ENCODE measurements around the gene PPP2R2C.

The PPP2R2C gene

GRCh38 chr4:6451309-6451708 is 21.1 kb downstream of the PPP2R2C start:
- H3K9me3 ChIP-seq (ENCODE audit: control insufficient read depth, insufficient read depth, low read depth, low read length), result no peaks in the 10 kb centered on the region
- POLR2A ChIA-PET, result no interaction called here
- CTCF ChIA-PET, result no interaction called here
- H3K4me3 ChIP-seq (ENCODE audit: low read depth, low read length), result no peak overlapping the region
- no peaks in the 10 kb centered on the region for H3K36me3 ChIP-seq (ENCODE audit: control insufficient read depth in 2 of 2, insufficient read depth in 1 of 2, low read length in 2 of 2)
- H3K27ac ChIP-seq (ENCODE audit: extremely low read depth, low read depth, low read length), result no peak overlapping the region
- no peak for TF ChIP-seq ZNF433 (tag by site-specific recombination; IDR thresholded peaks at IDR 0.05; ENCODE audit: low read depth)
- TF ChIP-seq ZNF677 (tag by site-specific recombination; IDR thresholded peaks at IDR 0.05), result no peak
- TF ChIP-seq KLF16 (tag by site-specific recombination; IDR thresholded peaks at IDR 0.05), result no peak
- no peak for TF ChIP-seq SP7 (tag by site-specific recombination; IDR thresholded peaks at IDR 0.05)
- no peak for TF ChIP-seq ZSCAN16 (tag by site-specific recombination; IDR thresholded peaks at IDR 0.05)
- no peak for TF ChIP-seq ZNF16 (tag by site-specific recombination; IDR thresholded peaks at IDR 0.05; ENCODE audit: low read depth)
- no peak for TF ChIP-seq ZNF335 (tag by site-specific recombination; conservative IDR thresholded peaks at IDR 0.05)
- no peak for TF ChIP-seq SP3 (tag by site-specific recombination; IDR thresholded peaks at IDR 0.05)
- no peak for TF ChIP-seq ZNF658 (tag by site-specific recombination; IDR thresholded peaks at IDR 0.05)
- TF ChIP-seq ZNF341 (tag by site-specific recombination; IDR thresholded peaks at IDR 0.05; ENCODE audit: low read depth), result no peak
- TF ChIP-seq ZNF426 (tag by site-specific recombination; IDR thresholded peaks at IDR 0.05), result no peak
- TF ChIP-seq HOXA7 (CRISPR knock-in tag; IDR thresholded peaks at IDR 0.05; ENCODE audit: borderline replicate concordance), result no peak
- no peaks in the 10 kb centered on the region for H3K4me1 ChIP-seq (ENCODE audit: control insufficient read depth, insufficient read depth, low read length)

DNA sequence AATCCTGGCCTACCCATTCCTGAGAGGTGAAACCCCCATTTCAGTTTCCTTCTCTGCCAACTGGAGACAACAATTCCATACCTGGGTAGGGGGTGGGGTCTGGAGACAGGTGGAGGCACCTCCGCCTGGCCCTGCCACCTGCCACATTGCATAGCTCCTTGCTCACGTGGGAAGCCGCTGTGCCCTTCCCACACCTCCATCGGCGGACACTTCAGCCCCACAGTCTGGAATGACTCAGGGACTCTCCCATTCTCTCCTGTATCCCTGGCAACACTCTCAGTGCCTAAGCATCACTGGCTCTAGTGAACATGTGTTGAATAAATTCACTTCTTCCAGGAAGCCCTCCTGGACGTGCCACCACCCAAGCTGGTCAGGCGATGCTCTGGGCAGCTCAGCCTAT is 21.7 kb downstream of the PPP2R2C start:
- ChIA-PET POLR2A (no interaction called here), CTCF (no interaction called here)
- TF ChIP-seq ZNF600 (tag by site-specific recombination; IDR thresholded peaks at IDR 0.05), result no peak
- no peak for TF ChIP-seq ZNF501 (tag by site-specific recombination; IDR thresholded peaks at IDR 0.05)
- TF ChIP-seq ZNF561 (tag by site-specific recombination; IDR thresholded peaks at IDR 0.05; ENCODE audit: borderline replicate concordance), result no peak
- no peak for TF ChIP-seq ZNF677 (tag by site-specific recombination; IDR thresholded peaks at IDR 0.05)
- TF ChIP-seq ZNF10 (tag by site-specific recombination; IDR thresholded peaks at IDR 0.05), result no peak
- TF ChIP-seq ZBTB21 (tag by site-specific recombination; IDR thresholded peaks at IDR 0.05), result no peak
- no peak for TF ChIP-seq ZNF488 (tag by site-specific recombination; IDR thresholded peaks at IDR 0.05)
- no peak for TF ChIP-seq MEIS1 (CRISPR knock-in tag; IDR thresholded peaks at IDR 0.05; ENCODE audit: borderline replicate concordance)
- TF ChIP-seq ZNF292 (tag by site-specific recombination; IDR thresholded peaks at IDR 0.05; ENCODE audit: borderline replicate concordance, low read depth), result no peak
- no peak for TF ChIP-seq ZSCAN16 (tag by site-specific recombination; IDR thresholded peaks at IDR 0.05)
- no peak for TF ChIP-seq ZNF302 (tag by site-specific recombination; IDR thresholded peaks at IDR 0.05; ENCODE audit: low read depth)
- TF ChIP-seq ZBTB48 (tag by site-specific recombination; IDR thresholded peaks at IDR 0.05), result no peak
- H3K9me3 ChIP-seq (ENCODE audit: control insufficient read depth, insufficient read depth, low read depth, low read length), result no peaks in the 10 kb centered on the region
- no peak overlapping the region for H3K4me3 ChIP-seq (ENCODE audit: low read depth, low read length)
- no peaks in the 10 kb centered on the region for H3K36me3 ChIP-seq (ENCODE audit: control insufficient read depth in 2 of 2, insufficient read depth in 1 of 2, low read length in 2 of 2)
- H3K4me1 ChIP-seq (ENCODE audit: control insufficient read depth, insufficient read depth, low read length), result no peaks in the 10 kb centered on the region
- no peak overlapping the region for H3K27ac ChIP-seq (ENCODE audit: extremely low read depth, low read depth, low read length)

DNA sequence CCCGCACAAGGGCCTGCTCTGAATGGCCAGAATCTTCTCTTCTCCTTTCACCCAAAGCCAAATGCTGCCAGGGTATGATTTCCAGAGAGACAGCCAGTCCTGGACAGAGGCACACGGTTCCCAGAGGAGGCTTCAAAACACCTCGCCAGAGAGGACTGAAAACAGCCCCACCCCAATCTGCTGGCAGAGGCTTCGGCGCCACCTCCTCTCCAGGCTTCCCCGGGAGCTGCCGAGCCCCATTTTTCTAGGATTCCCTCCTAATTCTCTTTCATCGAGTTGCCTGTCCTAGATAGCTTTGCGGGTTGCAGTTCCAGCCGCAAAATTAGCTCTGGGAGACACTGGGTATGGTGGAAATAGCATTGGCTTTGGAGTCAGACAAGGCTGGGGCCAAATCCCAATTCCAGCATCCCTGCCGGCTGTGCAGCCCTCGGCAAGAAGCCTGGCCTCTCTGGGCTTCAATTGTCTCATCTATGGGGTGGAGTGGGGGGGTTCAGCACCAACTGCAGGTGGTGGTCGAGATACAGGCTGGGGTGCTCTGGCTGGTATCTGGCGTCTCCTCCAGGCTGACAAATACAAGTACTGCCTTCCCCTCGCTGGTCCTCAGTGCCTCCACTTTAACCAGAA is 22.6 kb downstream of the PPP2R2C start:
- Histone ChIP-seq H3K9me3 (ENCODE audit: control insufficient read depth, insufficient read depth, low read depth, low read length) (no peaks in the 10 kb centered on the region), H3K4me1 (ENCODE audit: control insufficient read depth, insufficient read depth, low read length) (no peaks in the 10 kb centered on the region), H3K27ac (ENCODE audit: extremely low read depth, low read depth, low read length) (no peak overlapping the region), H3K36me3 (ENCODE audit: control insufficient read depth in 2 of 2, insufficient read depth in 1 of 2, low read length in 2 of 2) (no peaks in the 10 kb centered on the region), H3K4me3 (ENCODE audit: low read depth, low read length) (no peak overlapping the region)
- TF ChIP-seq ZNF221 (tag by site-specific recombination; IDR thresholded peaks at IDR 0.05; ENCODE audit: borderline replicate concordance) (no peak), ZNF366 (tag by site-specific recombination; conservative IDR thresholded peaks at IDR 0.05) (no peak), ZEB2 (tag by site-specific recombination; IDR thresholded peaks at IDR 0.05) (no peak), RBAK (tag by site-specific recombination; IDR thresholded peaks at IDR 0.05) (no peak), ZNF585B (tag by site-specific recombination; IDR thresholded peaks at IDR 0.05) (no peak), ZBTB26 (tag by site-specific recombination; optimal IDR thresholded peaks at IDR 0.05) (no peak), KLF1 (tag by site-specific recombination; IDR thresholded peaks at IDR 0.05) (no peak), HOXC10 (CRISPR knock-in tag; IDR thresholded peaks at IDR 0.05) (no peak), ZNF623 (tag by site-specific recombination; IDR thresholded peaks at IDR 0.05) (no peak)
- TF ChIP-seq, protein P1, sequence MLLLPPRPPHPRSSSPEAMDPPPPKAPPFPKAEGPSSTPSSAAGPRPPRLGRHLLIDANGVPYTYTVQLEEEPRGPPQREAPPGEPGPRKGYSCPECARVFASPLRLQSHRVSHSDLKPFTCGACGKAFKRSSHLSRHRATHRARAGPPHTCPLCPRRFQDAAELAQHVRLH (tag by site-specific recombination; IDR thresholded peaks at IDR 0.05), result no peak
- POLR2A ChIA-PET, result no interaction called here
- CTCF ChIA-PET, result no interaction called here
